Mesothelial cell of epicardium (in vitro differentiated cells): ENCODE measurements around the gene WWOX. TPM values are rescaled to one million over a fixed set of nuclear protein-coding genes. Genes with fewer than 3 reads are reported as not detected.

Experiments
- total RNA-seq: library from RNA; stranded (reverse); gene quantifications from 3 replicates; pipeline ENCODE4 v1.2.1, GENCODE V29; 2021

Gene WWOX
- total RNA-seq, 1 donor from 2014 or later: 29.7 TPM

Other genes starting within 250 kb of the WWOX start
- gene CLEC3A, start 77.1 kb upstream of the WWOX start, total RNA-seq: not detected in 3 replicates